GM20000 (cell line): ENCODE results near the gene CUL3.

ENCODE experiments used
- DNase-seq: peaks from one replicate; pipeline ENCODE4 v3.0.0; 2012; ENCODE audit warnings: low spot score
- CTCF ChIP-seq: IDR thresholded peaks from 2 replicates; pipeline ENCODE4 v1.5.1; 2012; ENCODE audit warnings: mild to moderate bottlenecking, control low read depth; ENCODE audit errors: extremely low read depth, missing control alignments

Gene CUL3

GRCh38 chr2:224453892-224454291 is 131.3 kb downstream of the CUL3 start:
- no peak for DNase-seq
- no peak for TF ChIP-seq CTCF

- DNase-seq, result peak; percentile 42
- peak; percentile 41 for TF ChIP-seq CTCF
Observed at GRCh38 chr2:224449212-224450147, 135.7 kb downstream of the CUL3 start.

DNA sequence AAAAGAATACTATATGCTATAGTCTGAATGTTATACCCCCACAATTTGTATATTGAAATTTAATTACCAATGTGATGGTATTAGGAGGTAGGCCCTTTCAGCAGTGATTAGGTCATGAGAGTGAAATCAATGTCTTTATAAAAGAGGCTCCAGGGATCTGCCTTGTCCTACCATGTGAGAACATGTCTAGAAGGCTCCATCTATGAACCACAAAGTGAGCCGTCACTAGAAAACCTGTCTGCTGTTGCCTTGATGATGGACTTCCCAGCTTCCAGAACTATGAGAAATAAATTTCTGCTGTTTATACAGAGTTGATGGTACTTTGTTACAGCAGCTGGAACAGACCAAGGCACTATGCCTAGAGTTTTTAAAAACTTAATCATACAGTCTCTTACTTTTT is 136.9 kb downstream of the CUL3 start:
- TF ChIP-seq CTCF, result no peak

DNA sequence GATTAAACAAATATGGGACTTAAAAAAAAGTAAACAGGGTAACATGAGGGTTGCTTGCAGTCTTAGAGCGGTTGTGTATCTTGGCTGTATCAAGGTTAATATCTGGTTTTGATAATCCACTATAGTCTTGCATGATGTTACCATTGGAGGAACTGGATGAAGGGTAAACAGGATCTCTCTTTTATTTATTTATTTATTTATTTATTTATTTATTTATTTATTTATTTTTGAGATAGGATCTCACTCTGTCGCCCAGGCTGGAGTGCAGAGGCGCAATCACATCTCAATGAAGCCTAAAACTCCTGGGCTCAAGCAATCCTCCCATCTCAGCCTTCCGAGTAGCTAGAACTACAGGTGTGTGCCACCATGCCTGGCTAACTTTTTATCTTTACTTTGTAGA is 140.4 kb downstream of the CUL3 start:
- TF ChIP-seq CTCF, result no peak
- DNase-seq, result no peak

More for the DNA sequence above, 136.9 kb downstream of the CUL3 start:
- DNase-seq, result no peak

DNA sequence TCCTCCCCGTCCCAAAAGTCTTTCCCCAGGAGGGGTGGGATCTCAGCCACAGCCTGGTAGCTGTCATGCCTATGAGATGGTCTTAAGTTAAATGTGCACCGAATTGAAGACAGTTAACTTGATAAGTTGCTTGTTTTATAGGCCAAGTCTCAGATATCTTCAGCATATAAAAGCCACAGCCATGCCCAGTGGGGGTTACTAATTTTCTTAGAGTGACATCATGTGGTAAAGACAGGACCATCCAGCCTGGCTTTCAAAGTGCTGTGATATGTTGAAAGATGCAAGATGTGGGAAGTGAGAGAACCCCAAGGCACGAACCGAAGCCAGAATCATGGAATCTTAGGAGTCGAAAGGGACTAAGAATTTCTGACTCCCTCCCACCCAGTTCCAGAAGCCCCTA is 141.1 kb downstream of the CUL3 start:
- no peak for DNase-seq
- no peak for TF ChIP-seq CTCF

GRCh38 chr2:224442071-224442967 is 142.8 kb downstream of the CUL3 start:
- no peak for TF ChIP-seq CTCF
- DNase-seq, result peak; percentile 59

DNA sequence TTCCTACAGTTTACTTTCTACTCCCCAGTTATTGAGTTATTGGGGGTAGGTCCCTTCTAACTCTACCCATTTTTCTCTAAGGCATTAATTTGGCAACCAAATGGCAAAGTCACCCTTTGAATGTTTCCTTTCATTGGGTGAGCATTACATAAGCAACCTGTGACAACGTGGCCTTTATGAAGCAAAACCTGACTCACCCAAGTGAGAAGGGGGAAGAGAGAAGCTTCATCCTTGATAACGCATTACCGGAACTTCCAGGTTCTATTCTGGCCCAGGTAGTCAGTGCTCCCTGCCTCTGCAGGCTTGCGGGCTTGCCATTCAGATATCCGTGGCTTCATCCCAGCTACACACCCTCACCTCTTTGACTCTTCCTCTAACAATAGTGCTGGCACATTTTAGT is 144.2 kb downstream of the CUL3 start:
- no peak for DNase-seq
- TF ChIP-seq CTCF, result no peak
